Gastrocnemius medialis (tissue), 4 donors: ENCODE data around the gene ERBB2.
"Not testable (repeated sequence)": the region's sequence is repeated elsewhere in the genome, so short reads cannot be mapped to it uniquely, and the experiment has no call there.

ENCODE experiments used
- POLR2A ChIP-seq, 2 donors: fragments of 450-650 bp; IDR thresholded peaks; one replicate each; pipeline ENCODE4 v1.6.1; 2017; ENCODE audit warnings: antibody characterized with exemption in 2 of 2, mild to moderate bottlenecking in 2 of 2, moderate library complexity in 2 of 2
- TF ChIP-seq, protein P1 (sequence below), 5 experiments: fragments of 450-650 bp in 3 of 5; fragments of 200-600 bp in 2 of 5; sonication (generic) in 2 of 5; IDR thresholded peaks in 4 of 5; conservative IDR thresholded peaks in 1 of 5; 1 replicate in 4 of 5; 2 replicates in 1 of 5; pipeline ENCODE4 v1.5.1; 2016 to 2019; ENCODE audit warnings: antibody characterized with exemption in 5 of 5, mild to moderate bottlenecking in 3 of 5, moderate library complexity in 3 of 5

DNA sequence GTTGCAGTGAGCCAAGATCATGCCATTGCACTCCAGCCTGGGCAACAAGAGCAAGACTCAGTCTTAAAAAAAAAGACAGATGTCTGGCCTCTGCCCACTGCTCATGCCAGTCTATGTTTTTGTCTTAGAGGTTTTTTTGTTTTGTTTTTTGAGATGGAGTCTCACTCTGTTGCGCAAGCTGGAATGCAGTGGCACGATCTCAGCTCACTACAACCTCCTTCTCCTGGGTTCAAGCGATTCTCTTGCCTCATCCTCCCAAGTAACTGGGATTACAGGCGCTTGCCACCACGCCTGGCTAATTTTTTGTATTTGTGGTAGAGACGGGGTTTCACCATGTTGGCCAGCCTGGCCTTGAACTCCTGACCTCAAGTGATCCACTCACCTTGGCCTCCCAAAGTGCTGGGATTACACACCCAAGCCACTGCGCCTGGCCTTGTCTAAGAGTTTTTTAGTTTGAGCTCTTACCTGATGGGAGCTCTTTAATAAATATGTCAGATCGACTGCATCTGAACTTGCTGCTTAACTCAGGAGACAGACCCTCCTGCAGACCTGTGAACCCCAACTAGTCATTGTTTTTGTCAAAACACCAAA, 48.7 kb downstream of the ERBB2 start:
- TF ChIP-seq, protein P1, sequence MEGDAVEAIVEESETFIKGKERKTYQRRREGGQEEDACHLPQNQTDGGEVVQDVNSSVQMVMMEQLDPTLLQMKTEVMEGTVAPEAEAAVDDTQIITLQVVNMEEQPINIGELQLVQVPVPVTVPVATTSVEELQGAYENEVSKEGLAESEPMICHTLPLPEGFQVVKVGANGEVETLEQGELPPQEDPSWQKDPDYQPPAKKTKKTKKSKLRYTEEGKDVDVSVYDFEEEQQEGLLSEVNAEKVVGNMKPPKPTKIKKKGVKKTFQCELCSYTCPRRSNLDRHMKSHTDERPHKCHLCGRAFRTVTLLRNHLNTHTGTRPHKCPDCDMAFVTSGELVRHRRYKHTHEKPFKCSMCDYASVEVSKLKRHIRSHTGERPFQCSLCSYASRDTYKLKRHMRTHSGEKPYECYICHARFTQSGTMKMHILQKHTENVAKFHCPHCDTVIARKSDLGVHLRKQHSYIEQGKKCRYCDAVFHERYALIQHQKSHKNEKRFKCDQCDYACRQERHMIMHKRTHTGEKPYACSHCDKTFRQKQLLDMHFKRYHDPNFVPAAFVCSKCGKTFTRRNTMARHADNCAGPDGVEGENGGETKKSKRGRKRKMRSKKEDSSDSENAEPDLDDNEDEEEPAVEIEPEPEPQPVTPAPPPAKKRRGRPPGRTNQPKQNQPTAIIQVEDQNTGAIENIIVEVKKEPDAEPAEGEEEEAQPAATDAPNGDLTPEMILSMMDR (IDR thresholded peaks at IDR 0.05 in 4 of 5, conservative IDR thresholded peaks at IDR 0.05 in 1 of 5), result not testable (repeated sequence)
- not testable (repeated sequence) for TF ChIP-seq POLR2A (IDR thresholded peaks at IDR 0.05)
